GM21825 (cell line): ENCODE measurements around the gene KCNA1.
"Not testable (repeated sequence)": the region's sequence is repeated elsewhere in the genome, so short reads cannot be mapped to it uniquely, and the experiment has no call there.

Experiments used
- ATAC-seq: cut with Tn5 transposase; IDR thresholded peaks from one replicate; pipeline ENCODE4 v1.9.1; 2021; ENCODE audit warnings: mild to moderate bottlenecking, moderate library complexity; ENCODE audit not compliant: unreplicated experiment

KCNA1 gene

DNA sequence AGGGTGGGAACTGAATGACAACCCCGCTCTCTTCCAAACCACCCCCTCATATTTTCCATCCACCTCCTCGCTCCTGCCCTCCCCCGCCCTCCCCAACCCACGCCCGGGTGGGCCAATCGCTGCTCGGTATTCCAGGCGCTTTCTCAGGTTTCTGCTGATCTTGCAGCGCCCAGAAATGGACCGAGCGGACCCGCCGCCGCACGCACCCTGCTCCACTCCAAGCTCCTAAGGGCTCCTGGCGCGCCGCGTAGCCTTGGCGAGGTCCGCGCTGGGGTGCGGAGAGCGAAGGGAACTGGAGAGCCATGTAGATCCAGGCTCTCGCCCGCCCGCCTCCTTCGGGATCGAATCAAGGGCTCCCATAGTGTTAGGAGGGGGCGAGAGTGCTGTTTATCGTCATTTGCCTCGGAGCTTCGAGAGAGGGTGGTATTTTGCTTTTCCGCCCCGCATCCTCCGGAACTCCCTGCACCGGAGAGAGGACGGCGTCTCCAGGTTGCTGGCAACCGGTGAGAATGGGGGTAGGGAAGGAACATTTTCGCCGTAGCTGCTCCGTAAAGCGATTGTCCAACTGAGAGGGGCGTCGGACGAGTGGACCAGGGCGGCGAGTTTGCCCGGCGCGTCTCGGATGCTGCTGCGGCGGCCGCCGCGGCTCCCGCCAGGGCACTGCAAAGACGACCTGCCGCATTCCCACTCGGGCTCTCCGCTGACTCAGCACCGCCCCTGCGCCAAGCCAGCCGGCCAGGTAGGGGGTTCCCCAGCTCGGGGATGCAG, at the start of gene KCNA1:
KCNA1 (plus strand) TSS at position 172 of the 768 bp plus-strand sequence. CDS start 1,474 bp downstream, outside the sequence.
- ATAC-seq, result no peak

DNA sequence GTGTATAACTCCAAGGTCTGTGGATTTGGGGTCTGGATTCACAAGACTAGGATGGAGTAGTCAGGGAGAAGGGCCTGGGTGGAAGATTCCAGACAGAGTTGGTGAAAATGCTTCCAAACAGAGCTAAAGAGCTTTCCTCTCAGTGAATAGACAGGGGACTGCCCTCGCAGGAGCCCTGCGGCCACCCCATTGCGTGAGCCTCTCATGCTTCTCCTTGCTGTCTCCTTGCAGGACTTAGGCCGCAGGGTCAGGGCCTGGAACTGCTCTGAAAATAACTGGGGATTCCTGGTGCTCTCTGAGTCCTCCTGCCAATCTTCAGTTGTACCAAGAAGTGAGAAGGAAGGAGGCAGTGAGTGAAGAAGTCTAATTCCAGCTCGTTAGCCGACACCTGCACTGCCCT, 49.0 kb upstream of the KCNA1 start:
- ATAC-seq, result no peak

DNA sequence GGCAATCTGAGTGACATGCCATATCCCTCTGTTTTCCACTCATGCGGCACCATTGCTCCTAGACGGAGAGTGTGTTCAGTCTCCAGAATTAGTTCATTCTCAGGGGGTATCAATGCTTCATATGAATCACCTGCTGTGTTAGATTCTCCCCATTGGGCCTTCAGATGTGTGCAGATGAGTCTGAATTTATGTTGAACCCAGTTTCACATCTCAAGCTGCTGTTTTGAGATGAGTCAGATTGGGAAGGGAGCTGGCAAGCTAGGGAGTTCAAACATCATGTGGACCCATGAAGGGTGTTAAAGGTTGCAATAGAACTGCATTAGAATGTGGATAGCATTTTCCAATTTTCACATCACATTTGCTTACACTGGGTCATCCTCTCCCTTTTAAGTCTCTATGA, 46.9 kb upstream of the KCNA1 start:
- no peak for ATAC-seq

DNA sequence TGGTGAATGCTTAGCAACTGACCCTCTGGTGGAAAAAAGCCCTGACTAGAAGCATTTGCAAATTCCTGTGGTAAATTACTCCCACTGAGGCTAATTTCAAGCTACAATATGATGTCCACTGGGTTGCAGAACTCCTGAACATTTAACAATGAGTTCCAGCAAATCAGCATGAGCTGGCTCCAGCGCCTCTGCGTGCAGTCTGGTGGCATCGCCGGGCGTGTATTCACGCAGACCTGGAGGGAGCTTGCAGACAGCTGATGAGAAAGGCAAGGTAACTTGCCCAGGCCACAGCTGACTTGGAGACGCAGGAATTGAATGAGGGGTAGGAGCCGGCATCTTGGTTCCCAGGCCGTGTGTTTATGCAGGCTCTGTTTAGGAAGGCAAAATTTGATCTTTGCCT, 45.1 kb upstream of the KCNA1 start:
- ATAC-seq, result no peak

DNA sequence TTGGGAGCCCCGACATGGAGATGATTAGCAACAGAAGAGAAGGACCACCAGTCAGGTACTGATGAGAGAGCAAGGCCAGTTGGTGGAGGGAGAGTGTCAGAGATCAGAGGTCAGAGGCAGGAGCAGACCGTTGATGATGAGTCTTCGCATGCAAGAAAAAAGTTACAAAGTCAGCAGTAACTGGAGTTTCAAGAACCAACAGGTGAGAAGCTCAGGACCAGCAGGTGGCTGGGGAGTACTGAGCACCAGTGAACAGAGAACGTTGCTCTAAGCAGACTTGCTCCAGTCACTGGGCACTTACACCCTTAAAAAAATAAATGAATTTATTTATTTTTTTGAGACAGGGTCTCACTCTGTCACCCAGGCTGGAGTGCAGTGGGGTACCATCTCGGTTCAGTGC, 44.5 kb upstream of the KCNA1 start:
- no peak for ATAC-seq

DNA sequence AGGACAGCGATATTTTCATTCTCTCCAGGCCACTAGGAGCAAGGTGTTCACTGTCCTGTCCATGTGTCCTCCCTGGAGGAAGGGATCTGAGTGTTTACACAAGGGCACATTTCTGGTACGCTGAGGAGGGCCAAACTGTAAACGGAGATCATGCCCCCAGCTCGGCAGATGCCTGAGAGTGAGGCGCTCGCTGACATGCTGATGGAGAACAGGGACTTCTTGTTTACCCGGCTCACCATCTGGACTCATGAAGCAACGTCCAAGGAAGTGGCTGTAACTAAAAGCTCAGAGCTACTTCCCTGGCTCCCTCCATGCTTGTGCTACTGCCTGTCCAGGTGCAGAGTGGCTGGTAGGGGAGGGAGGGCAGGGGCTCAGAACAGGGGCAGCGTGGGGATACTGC, 43.4 kb upstream of the KCNA1 start:
- ATAC-seq, result no peak

DNA sequence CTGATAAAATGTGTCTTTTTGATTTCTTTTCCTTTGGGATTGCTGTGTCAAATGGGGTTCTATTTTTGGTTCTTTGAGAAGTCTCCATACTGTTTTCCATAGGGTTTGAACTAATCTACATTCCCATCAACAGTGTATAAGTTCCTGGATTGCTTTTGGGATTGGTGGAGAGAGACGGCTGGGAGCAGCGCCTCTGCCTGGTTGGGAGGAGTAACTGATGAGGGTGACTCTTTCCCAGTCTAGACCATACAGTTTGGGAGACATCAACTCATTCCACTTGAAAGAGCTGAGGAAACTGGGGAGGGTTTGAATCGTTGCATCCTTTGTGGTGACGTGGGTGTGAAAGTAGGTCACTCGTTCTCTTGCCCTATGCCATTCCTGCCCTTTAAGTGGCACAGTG, 42.3 kb upstream of the KCNA1 start:
- no peak for ATAC-seq

DNA sequence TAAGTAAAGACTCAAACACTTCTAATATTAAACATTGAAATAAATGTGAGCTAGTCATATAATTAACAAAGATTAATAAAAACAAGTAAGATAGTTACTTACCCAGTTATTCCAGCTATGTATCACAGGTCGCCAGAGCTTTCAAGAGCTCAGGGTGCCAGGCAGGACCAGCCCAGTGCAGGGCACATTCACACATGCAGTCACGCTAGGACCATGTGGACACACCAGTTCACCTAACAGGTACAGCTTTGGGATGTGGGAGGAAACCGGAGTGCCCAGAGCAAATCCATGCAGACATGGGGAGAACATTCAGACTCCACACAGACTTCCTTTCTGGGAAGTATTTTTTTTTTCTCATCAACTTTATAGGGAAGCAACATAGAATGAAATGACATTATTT, 39.3 kb upstream of the KCNA1 start:
- no peak for ATAC-seq

DNA sequence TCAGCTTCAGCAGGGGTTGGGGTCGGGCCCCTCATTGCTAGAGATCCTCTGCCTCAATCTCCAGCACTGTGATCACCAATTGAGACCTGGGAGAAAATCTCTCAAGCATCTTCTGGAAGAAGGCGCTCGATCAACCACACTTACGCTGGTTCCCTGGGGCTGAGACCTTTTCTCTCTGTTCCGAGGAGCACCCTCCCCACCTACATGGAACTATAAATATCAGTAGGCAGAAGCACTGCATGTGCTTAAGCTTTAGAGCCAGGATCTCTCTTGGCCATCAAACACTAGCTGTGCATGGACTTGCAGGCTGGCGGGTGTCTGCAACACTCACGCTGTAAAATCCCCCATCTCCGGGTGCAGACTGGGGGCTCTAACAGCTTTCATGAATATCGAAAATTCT, 38.2 kb upstream of the KCNA1 start:
- no peak for ATAC-seq

DNA sequence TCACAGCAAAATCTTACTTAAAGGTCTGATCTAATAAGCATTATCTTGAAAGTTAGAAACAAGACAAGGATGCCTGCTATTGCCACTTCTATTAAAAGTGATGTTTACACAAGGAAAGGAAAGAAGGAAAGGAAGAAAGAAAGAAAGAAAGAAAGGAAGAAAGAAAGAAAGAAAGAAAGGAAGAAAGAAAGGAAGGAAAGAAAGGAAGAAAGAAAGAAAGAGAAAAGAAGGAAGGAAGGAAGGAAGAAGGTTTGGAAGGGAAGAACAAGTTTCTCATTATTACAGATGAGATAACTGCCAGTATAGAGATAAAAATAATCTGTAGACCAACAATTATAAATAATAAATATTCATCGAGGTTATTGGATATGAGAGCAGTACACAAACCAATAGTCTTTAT, 35.8 kb upstream of the KCNA1 start:
- ATAC-seq, result no peak

DNA sequence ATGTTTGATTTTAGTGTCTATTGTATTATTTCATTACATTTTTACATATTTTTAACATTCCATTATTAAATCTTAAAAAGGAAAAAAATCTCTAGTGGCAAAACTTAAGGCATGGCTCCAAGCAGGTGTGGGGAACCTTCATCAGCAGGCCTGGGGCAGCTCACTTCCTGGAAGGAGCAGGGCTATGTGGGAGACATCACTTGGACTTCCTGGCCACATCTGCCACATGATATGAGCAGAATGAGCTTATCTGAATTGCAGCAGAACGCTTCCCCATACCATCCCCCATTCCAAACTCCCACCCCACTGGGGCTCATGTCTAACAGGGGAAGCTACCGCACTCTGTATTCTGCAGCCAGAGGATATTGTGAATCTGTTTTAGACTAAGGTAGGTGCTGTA, 35.0 kb upstream of the KCNA1 start:
- no peak for ATAC-seq

DNA sequence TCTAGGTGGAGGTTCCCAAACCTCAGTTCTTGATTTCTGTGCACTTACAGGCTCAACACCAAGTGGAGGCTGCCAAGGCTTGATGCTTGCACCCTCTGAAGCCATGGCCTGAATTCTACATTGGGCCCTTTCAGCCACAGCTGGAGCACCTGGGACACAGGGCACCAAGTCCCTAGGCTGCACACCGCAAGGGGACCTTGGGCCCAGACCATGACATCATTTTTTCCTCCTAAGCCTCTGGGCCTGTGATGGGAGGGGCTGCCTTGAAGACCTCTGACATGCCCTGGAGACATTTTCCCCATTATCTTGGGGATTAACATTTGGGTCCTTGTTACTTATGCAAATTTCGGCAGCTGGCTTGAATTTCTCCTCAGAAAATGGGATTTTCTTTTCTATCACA, 30.2 kb upstream of the KCNA1 start:
- not testable (repeated sequence) for ATAC-seq

DNA sequence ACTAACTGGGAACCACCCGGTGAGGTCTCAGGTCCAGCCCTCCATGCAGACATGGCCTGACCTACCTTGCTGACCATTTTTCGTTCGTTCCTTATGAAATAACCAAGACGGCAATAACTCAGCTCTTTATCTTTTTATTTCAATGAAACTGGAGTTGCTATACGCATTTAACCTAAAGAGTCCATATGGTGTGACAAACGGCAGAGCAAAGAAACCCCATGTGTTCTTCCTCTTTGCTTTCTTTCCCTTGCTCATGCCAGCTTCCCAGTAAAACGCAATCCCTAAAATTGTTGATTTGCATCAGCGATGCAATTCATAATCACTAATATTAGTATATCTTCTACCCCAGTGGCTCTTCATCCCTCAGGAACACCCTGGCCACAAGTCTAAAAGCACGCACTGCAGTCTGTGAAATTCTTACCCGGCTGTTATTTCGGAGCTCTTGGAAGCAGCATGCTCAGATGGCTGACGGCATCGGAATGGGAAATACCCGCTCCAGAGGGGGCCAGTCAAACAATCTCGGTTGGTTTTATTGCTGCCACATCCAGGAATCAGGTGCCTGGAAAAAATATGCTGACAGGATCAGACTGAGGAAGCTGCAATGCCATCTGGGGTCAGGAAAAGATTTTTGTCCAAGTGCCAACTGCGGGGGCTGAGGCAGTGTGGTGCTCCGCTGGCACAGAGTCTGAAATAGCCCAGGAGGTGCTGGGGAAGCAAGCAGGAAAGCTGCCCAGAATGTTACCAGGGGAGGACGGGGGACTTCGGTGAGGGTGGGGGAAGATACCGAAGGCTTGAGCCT, 28.2 kb upstream of the KCNA1 start:
- no peak for ATAC-seq

DNA sequence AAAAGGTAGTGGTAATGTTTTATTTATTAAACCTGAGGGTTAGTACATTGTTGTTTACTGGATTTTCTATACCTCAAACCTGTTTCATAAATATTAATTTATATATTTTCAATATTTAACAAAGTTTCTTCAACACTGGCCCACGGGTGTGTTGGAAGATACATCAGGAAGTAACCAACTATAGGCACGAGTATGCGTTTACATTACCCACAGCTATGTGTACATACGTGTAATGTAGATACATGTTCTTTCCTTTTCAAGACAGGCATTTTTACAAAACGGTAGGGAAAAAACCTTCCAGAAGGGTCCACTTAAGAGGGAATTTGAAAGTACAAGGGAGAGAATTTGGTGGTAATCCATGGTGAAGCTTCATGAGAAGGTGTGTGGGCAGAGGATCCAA, 17.8 kb upstream of the KCNA1 start:
- no peak for ATAC-seq

DNA sequence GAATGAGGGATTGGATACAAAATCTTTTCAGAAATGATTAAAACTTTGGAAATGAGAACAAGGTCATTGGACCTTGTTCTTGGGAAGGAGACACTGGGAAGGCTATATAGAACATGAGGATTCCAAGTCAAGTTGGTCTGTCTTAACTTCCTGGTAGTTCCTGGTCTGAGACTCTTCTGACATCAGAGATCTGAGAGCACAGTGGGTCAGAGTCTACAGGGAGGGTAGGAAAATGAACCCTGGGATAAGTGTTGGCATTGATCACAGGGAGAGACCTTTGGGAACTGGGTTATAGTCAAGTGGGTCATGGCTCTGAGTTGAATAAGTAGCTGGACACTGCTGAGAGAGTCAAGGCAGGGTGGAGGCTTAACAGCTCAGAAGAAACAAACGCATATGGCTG, 17.3 kb upstream of the KCNA1 start:
- no peak for ATAC-seq

DNA sequence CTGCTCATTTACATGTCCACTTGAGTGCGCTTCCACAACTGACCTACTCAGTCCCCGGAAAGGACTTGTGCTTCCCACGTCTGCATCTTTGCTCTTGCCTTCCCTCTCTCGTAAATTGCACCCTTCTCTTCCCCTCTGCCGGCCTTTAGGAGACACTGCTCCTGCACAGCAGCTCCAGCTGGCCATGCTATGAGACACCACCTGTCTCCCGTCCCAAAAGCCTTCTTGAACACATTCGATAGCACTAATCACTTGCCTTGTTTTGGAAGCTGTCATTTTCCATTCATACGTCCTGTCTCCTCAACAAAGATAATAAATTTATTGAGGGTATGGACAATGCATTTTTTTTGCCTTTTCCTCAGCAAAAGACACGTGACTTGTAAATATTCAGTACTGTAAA, 15.7 kb upstream of the KCNA1 start:
- ATAC-seq, result no peak

DNA sequence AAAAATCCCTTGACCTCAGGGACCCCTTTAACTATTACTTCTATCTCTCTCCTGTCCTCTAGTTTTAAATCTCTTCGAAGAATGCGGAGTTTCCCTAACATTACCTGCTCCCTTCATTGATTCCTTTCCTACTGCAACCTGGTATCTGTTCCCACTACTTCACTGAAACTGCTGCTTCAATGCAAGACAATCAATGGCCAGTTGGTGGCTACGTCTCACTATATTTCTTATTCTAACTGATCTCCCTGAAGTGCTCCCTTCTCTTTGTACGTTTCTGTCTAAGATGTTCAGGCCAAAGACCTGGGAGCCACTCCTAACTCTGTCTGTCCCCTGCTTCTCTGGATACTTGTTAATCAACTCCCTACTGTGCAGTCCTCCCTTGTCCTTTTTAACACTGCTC, 10.3 kb upstream of the KCNA1 start:
- ATAC-seq, result no peak

DNA sequence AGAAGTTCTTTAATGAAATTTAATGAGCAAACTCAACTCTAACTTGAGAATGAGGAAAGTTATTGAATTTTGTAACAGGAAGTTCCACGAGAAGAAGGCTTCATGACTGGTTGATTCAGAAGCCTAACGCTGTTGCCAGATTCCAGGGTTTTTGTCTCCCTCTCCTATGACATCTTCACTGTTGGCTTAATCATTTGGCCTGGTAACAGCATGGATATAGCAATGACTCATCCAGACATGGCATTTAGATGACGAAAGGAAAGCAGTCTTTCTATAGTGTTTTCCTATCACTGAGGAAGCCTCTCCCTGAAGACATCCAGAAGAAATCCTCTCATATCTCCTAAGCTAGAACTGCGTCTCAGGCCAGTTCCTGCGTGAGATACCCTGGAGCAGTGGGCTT, 9.4 kb upstream of the KCNA1 start:
- no peak for ATAC-seq

DNA sequence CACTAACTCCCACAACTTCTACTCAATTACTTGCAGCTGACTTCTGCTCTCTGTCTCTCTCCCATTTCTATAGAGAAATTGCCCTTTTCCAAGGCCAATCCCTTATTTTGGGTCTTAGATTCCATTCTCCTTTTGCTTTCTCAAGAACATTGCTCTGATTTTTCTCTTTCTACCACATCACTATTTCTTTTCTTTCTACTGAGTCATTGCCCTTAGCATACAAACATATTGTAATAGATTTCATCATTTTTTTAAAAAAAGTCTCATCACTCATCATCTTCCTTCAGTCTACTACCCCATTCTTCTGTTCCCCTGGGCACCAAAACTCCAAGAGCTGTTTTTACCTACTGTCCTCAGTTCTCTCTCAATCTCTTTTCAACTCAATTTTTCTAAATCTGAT, 4.4 kb upstream of the KCNA1 start:
- ATAC-seq, result no peak

DNA sequence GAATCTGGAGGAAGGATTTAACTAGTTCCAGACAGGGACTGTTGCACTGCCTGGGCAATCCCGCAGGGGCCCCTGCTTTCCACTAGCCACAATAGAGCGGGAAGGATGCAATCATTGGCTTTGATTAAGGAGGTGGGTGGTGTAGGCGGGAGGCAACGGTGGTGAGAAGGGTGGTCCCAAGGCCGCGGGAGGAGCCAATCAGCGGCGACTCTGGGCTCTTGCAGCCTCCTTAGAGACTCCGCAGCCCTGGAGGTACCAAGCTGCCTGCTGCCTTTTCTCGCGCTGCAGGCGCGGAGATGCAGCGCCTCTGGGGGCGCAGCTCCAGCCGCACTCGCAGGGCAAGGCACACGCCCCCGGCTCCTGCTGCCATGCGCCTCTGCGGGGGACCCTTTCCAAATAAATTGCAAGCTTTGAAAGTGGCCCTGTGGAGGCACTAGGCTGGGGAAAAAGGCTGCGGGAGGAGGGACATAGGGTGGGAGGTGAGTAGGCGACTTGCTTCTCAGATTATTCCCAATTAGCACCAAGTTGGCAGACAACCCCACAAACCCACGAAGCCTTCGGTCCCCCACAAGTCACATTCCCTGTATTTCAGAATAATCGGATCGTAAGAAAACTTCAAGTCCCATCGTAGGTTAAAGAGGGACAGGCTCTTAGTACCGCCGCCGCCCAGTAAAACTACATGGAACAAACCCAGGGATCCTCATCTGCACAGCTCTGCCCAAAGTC, 858 bp upstream of the KCNA1 start:
- ATAC-seq, result no peak

DNA sequence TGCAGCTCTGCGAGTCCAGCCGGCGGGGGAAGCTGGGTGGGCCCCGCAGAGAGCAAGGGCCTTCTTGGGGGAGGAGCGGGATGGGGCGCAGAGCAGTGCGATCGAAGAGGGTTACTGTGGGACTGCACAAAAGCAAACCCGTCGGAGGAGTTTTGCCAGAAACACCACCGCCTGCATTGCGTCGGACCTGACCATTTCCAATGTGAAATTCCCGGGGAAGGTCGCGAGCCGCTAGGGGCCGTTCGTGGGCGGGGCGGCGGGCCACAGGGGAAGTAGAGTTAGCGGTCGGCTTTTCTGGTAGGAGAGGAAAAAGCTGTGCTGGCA, 333 bp upstream of the KCNA1 start:
- no peak for ATAC-seq
